Sigmoid colon (tissue), 4 donors: ENCODE results near the gene TLNRD1.

ENCODE experiments used
- CTCF ChIP-seq, 4 experiments: fragments of 450-650 bp in 3 of 4; fragments of 200-600 bp in 1 of 4; IDR thresholded peaks; one replicate each; pipeline ENCODE4 v1.5.1; 2016 to 2019; ENCODE audit warnings: antibody characterized with exemption in 4 of 4, mild to moderate bottlenecking in 3 of 4, moderate library complexity in 2 of 4
- EP300 ChIP-seq, 4 donors: sonication (generic); formaldehyde crosslinking; IDR thresholded peaks; one replicate each; pipeline ENCODE4 v1.6.1; 2017; ENCODE audit warnings: antibody characterized with exemption in 4 of 4
- POLR2A ChIP-seq, 2 donors: fragments of 450-650 bp; IDR thresholded peaks; one replicate each; pipeline ENCODE4 v1.6.1; 2016; ENCODE audit warnings: antibody characterized with exemption in 2 of 2, mild to moderate bottlenecking in 2 of 2, moderate library complexity in 2 of 2
- POLR2AphosphoS5 ChIP-seq, 4 donors: sonication (generic); formaldehyde crosslinking; IDR thresholded peaks; one replicate each; pipeline ENCODE4 v1.6.1; 2017; ENCODE audit warnings: antibody characterized with exemption in 4 of 4

GRCh38 chr15:81003097-81003350 lies 2.3 kb downstream of the TLNRD1 start:
- no peak for TF ChIP-seq POLR2AphosphoS5 (IDR thresholded peaks at IDR 0.05)
- TF ChIP-seq CTCF (IDR thresholded peaks at IDR 0.05), result no peak
- TF ChIP-seq EP300 (IDR thresholded peaks at IDR 0.05), result no peak
- no peak for TF ChIP-seq POLR2A (IDR thresholded peaks at IDR 0.05)
